Dedifferentiated amniotic fluid mesenchymal stem cell (primary cell): ENCODE measurements around the gene CELF4.

Experiments used
- DNase-seq: peaks from one replicate; pipeline ENCODE4 v3.0.0-alpha.2; 2016; ENCODE audit errors: extremely low spot score

Gene CELF4

DNA sequence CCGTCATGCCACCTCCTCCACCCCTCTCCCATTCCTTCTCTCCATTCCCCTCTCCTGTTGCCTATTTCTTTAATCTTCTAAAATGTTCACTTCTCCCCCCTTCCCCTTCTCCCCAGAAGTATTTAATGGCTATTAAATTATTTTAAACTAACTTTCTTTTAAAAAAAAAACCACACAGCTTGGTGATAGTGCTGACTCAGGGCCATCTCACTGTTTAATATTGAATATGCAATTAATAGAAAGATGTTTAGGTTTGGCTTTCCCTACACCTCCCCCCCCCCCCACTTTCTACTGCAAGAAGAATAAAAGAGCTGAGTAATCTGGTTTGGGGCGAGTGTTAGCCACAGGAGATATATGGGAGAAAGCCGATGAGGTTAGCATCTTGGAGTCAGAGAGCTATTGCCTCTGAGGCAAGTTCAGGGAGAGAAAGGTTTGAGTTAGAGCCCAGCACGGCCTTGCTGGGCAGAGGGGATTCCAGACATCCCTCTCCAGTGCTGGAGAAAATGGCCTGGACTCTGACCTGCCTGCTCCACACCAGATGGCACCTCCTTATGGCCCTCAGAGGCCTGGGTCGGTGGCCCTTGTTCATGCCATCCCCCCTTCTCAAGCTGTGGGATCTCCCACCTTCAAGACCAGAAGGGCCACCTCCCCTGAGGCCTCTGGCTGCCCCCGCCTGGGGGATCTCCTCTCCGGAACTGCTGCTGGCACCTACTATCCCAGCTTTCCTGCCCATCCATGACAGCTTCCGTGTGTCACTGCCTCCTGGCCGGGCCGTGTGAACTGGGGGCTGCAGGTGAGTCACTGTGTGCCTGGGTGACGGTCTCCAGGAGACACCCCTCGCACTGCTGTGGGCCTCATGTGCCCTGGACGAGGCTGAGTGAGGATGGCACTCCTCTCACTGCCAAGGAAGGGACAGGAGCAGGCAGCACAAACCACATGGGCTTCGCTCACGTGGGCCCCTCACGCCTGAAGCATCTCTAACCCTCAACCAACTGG lies 246.9 kb downstream of the CELF4 start:
- no peak for DNase-seq

DNA sequence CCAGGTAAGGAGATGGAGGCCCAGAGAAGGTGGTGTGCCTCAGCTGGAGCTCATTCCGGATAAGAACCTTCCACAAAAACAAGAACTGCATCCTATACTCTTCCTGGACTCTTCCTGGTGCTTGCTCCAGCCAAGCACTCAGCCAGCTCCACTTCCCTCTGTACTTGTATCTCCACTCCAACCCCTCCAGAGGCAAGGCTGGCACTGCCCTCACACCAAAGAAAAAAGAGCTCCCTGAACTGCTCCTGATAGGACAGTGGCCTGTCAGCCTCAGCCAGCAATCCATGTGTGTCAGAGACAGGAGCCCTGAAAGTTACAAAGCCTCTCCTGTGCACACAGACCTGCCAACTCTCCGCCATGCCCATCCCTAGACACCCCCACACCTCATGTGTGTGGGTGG lies 248.1 kb downstream of the CELF4 start:
- no peak for DNase-seq

DNA sequence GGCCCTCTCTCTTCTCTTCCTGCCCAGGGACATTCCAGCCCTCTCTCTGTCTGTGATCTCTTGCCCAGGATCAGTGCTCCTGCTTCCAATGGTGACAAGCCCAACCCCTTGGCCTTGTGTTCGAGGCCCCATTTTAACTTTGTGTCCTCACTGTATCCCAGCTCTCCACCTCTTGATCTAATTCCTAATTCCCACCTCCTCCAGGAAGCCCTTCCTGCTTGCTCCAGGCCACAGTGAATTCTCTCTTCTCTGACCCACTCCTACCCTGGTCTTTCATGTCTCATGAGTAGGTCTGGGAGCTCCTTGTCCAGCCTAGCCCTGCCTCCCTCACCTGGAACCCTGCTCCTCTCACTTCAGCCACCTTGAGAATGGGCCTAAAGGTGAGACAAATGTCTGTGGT lies 249.1 kb downstream of the CELF4 start:
- DNase-seq = no peak

DNA sequence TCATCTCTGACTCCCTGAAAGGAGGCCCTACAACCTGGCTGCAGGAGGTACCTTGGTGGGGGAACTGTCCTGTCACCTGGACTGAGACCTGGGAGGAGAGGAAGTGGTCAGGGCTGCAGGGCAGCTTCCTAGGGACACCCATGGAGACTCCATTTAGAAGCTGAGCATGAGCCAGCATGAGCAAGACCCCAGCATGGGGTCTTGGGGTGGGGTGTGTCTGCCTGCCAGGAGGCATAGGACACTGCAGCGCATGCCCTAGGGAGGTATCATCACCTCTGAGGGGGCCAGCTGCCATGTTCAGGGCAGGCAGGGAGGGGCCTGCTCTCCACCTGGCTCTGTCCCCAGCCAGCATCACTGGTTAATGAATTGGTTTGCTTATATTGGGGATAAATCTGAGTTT lies 249.7 kb downstream of the CELF4 start:
- no peak for DNase-seq

- no peak for DNase-seq
These were observed 251.1 kb downstream of the CELF4 start for GRCh38 chr18:37314534-37314933.

GRCh38 chr18:37313624-37314023 lies 252.0 kb downstream of the CELF4 start:
- no peak for DNase-seq

DNA sequence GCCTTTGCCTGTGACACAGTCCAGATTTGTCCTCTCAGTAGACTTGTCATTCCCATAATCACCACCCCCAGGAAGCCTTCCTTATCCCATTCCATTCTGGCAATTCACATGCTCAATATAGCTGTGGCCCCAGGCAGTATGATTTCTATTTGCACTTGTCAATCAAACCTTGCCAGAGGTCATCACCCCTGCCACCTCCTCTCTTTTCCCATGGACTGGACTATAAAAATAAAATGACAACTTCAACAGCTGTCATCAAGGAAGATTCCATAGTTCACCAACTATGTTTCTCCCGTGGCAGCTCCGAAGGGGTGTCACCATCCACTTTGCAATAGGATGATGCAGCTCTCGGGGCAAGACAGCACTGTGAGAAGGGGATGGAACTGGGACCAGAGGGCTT lies 255.7 kb downstream of the CELF4 start:
- no peak for DNase-seq

- no peak for DNase-seq
These were observed 256.5 kb downstream of the CELF4 start for GRCh38 chr18:37309059-37309458.

DNA sequence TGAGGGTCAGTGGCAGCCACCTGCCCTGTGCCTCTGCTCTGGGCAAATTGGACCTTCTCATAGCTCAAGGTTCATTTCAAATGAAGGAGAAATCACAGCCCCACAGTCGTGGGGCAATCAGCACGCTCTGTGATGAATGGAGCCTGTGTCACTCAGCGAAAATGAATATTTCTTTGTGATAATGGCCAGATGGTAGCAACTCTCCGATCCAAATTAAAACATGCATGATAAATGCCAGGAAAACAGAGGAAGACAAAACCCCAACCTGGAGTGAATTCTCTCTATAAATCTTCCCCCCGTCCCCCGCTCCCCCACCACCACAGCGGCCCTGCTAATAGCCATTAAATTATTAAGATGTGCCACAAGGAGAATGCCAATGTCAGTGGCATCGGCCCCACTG lies 258.4 kb downstream of the CELF4 start:
- DNase-seq = no peak

DNA sequence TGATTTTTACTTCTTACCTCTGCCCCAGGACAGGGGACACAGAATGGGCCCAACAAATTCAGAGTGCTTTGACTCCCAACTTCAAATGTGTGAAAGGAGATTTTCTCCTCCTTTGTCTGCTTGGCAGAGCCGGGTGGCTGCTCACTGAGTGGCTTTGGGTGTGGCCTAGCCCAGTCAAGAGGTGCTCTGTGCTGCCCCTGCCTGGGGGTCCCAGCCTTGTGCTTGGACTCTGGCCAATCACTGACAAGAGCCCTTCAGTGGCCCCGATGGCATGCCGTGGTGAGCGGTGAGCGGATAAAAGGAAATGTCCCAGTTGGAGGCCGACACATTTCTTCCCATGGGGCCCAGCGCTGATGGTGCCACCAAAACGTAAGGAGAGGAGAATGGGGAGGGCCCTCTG lies 259.2 kb downstream of the CELF4 start:
- DNase-seq = no peak

GRCh38 chr18:37305066-37305465 lies 260.5 kb downstream of the CELF4 start:
- no peak for DNase-seq

- no peak for DNase-seq
These were observed 261.5 kb downstream of the CELF4 start for GRCh38 chr18:37304012-37304680.

GRCh38 chr18:37303009-37303408 lies 262.6 kb downstream of the CELF4 start:
- no peak for DNase-seq

DNA sequence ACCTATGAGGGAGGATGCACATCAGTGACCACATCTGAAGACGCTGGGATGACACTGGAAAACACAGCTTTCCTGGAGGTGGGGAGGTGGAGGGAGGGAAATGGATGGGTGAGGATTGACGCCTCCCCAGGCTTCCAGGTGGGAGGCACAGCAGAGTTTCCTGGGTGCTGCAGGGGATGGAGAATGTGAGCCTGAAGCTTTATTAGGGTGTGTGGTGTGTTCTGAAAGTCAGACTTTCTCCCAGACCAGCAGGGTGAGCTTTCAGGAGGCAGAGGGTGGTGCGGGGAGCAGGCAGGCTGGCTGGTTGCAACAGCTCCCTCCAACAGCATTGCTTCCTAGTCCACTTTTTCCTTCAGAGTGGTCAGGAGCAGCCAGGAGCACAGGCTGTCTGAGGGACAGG lies 263.1 kb downstream of the CELF4 start:
- no peak for DNase-seq

- peak; percentile 95 for DNase-seq
These were observed 265.9 kb downstream of the CELF4 start for GRCh38 chr18:37299471-37300304.

DNA sequence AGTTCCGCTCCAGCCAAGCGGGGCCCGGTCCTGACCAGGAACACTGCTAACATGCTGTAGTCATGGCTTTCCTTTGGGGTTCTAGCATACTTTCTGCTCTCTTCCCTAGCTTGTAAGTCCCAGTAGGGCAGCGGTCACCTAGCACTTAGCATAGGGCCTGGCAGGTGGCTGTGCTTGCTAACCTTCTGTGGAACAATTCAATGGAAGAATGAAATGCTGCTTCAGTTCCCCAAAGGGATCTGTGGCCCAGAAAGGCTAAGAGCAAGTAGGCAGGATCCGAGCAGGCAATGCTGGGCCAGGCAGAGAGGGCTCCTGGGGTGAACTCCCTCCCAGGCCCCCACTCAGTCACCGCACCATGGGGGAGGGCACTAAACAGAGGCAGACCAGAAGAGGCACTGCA lies 266.8 kb downstream of the CELF4 start:
- no peak for DNase-seq

DNA sequence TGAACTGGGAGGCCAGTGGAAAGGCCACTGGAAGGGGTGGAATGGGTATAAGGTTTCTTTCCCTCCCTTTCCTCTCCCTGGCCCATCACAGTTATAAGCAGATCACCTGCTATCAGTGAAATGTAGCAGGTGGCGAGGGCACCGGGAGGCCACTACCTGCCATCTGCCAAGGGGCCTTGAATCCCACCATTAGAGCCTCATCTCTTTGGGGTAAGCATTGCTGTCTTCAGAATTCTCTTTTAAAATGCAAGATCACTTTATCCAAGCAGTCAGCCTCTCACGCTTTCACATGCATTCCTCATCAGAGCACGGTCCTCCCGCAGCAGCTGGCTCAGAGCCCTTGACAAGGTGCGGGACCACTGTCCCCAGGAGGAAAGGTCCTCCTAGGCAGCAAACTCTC lies 268.5 kb downstream of the CELF4 start:
- no peak for DNase-seq

DNA sequence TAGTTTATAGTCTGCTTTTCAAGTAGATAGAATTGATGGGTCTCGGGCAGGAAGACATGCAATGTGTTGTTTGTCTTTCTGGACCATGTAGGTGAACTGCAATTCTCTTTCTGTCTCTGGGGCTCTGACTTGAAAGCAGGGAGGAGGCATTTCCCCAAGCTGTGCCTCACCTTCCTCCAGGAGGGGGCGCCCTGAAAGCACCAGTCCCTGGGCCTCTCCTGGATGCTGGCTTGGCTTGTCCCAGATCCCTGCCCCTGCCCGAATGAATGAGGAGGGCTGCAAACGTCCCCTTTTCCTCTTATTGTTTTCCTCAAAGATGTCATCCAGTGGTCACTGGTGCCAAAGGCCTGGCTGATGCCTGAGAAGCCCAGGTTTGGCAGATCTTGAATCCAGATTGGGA lies 270.6 kb downstream of the CELF4 start:
- no peak for DNase-seq

GRCh38 chr18:37293359-37293758 lies 272.2 kb downstream of the CELF4 start:
- no peak for DNase-seq

DNA sequence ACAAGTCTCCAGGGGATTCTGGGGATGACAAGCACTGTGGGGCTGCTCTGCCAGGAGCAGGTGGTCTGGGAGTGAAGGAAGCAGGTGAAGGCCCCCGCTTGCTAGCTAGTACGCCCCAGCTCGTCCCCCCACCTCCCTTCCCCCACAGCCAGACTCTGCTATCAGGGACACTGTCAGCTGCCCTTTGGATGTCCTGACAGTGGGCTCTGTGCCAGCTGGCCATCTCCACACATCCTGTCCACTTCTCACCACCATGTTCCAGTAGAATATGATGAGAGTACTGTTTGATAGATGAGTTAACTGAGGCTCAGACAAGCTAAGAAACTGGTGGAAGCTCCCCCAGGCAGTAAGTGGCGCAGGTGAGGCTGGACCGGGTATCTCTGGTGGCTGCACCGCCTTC lies 276.2 kb downstream of the CELF4 start:
- DNase-seq = no peak

GRCh38 chr18:37287601-37288000 lies 278.0 kb downstream of the CELF4 start:
- DNase-seq = no peak

DNA sequence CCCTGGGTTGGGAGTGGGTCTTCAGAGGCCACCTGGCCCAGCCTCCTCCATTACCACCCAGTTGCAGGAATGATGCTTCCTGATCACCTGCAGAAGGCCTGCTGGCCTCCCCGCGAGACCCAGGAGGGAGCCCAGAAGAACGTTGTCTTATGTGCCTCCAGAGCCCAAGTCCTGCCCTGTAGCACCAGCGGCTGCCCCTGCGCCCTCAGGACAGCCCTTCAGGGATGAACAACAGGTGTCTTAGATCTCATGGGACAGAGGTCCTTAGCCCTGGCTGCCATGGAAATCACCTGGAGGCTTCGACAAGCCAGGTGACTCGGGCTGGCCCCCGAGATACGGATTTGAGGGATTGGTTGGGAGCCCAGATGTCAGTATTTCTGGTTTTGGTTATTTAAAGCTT lies 278.8 kb downstream of the CELF4 start:
- DNase-seq = no peak
